HEK293 (cell line): ENCODE results near the gene FAM149B1.

Source experiments
- CTCF ChIP-seq: fragments of 450-650 bp; formaldehyde crosslinking; IDR thresholded peaks from 2 replicates; pipeline ENCODE4 v1.5.1; 2016; ENCODE audit warnings: missing biosample characterization, missing genetic modification characterization
- MEIS1 ChIP-seq: sonication (generic); formaldehyde crosslinking; IDR thresholded peaks from 2 replicates; pipeline ENCODE4 v1.8.1; 2022; ENCODE audit warnings: missing genetic modification reagents, mild to moderate bottlenecking, borderline replicate concordance
- YY1 ChIP-seq: fragments of 450-650 bp; formaldehyde crosslinking; IDR thresholded peaks from 2 replicates; pipeline ENCODE4 v1.5.1; 2018; ENCODE audit warnings: missing biosample characterization, missing genetic modification characterization
- ZBTB17 ChIP-seq: fragments of 450-650 bp; formaldehyde crosslinking; IDR thresholded peaks from 2 replicates; pipeline ENCODE4 v1.5.1; 2016; ENCODE audit warnings: missing biosample characterization, missing genetic modification characterization
- ZBTB7A ChIP-seq: fragments of 450-650 bp; formaldehyde crosslinking; IDR thresholded peaks from 2 replicates; pipeline ENCODE4 v1.5.1; 2016; ENCODE audit warnings: low read depth, missing biosample characterization, missing genetic modification characterization
- ZNF580 ChIP-seq: fragments of 450-650 bp; formaldehyde crosslinking; IDR thresholded peaks from 2 replicates; pipeline ENCODE4 v1.5.1; 2016; ENCODE audit warnings: missing biosample characterization, missing genetic modification characterization
- ZNF704 ChIP-seq: fragments of 450-650 bp; formaldehyde crosslinking; IDR thresholded peaks from 2 replicates; pipeline ENCODE4 v1.5.1; 2016; ENCODE audit warnings: missing biosample characterization, missing genetic modification characterization

- TF ChIP-seq YY1 (tag by site-specific recombination) (no peak), CTCF (no peak), ZBTB7A (tag by site-specific recombination) (no peak), MEIS1 (CRISPR knock-in tag) (no peak), ZNF580 (no peak), ZNF704 (no peak), ZBTB17 (tag by site-specific recombination) (no peak)
These were observed 43.3 kb downstream of the FAM149B1 start for GRCh38 chr10:73211106-73211811.
